Measurements from ENCODE around the gene CEP112.

GRCh38 chr17:65797101-65797500 lies 394.8 kb downstream of the CEP112 start:
- TF ChIP-seq CTCF (conservative IDR thresholded peaks at IDR 0.05) = no peak
- no peak for TF ChIP-seq ZFX (IDR thresholded peaks at IDR 0.05)

All from C4-2B (cell line).